NCI-H1092 (cell line): ENCODE measurements around the gene COL1A2.

ENCODE experiments used
- DNase-seq: peaks from one replicate; lab custom pipeline; 2025; lab: John Stamatoyannopoulos, UW

COL1A2 gene

DNA sequence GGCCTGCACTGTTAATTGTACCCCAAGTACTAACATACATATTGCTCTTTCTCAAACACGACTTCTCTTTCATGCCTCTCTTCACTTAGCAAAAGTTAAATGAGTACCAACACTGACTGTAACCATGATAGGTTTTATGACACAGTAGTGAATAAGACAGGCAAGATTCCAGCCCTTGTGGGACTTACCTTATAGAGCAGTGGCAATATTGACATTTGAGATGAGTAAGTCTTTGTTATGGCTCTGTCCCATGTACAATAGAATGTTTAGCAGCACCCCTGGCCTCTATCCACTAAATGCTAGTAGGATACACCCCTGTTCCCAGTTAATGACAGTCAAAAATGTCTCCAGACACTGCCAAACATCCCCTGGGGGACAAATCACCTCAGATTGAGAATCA, 11.9 kb upstream of the COL1A2 start:
- DNase-seq = no peak

DNA sequence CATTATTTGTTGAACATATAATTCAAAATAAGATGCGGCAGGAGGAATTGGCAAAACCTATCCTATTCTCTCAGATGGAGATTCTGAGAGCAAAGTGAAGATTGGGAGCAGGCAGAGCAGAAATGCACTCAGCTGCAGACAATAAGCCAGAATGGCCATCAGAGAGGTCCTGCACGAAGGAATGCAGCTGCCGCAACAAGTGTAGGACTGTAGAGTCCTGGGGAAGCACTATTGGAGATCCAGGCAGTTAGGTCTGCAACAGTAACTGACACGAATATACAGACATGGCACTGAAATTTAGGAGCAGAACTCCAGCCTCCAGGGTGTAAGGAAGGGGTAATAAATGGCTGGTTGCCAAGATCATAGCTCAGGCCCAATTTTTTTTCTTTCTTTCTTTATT, 10.4 kb upstream of the COL1A2 start:
- DNase-seq = no peak

DNA sequence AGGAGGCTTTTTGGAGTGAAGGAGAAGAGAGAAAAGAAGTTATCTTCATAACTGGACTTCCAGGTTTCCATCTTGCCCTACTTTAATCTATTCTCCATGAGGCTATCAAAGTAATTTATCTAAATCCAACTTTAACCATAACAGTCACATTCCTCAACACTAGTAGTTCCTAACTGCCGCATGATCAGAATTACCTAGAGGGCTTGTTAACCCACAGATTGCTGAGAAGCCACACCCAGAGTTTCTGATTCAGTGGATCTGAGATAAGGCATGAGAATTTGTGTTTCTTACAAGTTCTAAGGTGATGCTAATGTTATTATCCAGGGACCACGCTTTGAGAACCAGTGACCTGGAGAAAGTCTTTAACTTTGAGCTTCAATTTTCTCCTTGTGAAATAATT, 8.3 kb upstream of the COL1A2 start:
- no peak for DNase-seq

DNA sequence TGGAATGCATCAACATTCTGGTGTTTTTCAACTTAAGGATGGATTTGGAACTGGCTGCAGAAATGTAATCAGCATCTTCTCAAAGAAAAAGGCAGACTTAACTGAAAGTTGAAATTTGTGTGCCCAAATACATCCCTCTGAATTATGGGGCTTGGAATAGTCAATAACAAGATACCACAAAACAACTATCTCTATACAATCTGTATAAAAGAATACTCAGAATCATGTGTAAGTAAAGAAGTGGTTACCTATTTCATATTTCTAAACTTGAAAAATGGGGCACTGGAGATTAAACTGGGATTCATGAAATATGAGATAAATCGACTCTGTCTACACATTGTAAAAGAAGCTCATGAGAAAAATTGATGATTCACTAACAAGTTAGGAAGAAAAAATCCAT, 6.2 kb upstream of the COL1A2 start:
- no peak for DNase-seq

DNA sequence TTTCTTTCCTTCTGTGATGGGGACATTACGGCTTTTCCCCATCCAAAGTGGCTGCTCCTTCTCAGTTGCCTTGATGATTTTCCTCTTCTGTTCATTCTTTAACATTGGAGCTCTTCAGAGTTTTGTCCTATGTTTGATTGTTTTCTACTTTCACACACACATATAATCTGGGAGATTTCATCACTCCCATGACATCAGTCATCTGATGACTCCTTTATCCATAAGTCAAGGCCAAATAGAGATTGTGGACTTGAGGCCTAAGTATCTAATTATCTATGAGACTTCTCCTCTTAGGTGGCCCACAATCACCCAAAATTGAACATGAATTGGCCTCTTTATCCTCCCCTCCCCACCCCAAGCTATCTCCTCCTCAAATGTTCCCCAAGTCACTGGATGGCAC, 5.3 kb upstream of the COL1A2 start:
- DNase-seq = no peak

DNA sequence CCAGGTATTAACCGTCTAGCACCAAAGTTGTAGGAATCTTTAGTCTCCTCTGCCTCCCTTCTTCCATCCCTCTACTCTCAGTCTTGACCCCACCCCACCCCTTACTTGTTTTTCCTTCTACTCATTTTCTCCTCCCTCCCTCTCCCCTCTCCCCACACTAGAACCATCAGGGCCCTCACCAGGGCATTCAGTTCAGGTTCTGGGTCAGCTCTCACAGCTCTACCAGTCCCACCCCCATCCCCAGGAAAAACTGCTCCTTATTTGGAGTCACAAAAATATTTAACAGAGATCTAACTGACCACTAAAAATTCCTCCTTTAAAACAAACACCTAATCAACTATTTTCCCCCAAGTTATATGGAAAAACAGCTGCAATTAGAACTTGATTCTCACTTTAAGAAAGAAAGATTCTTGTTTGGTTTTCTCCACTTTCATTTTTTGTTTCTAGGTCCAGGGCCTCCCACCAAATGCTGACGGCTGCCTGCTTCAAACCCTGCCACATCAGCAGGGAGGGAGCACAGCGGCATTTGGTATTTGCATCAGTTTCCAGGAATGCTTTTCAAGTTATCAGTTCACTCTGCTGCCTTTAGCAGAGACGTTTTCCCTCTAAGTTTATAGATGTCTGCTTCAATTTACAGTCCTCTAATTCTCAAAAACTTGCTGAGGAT, 2.8 kb upstream of the COL1A2 start:
- DNase-seq = no peak

DNA sequence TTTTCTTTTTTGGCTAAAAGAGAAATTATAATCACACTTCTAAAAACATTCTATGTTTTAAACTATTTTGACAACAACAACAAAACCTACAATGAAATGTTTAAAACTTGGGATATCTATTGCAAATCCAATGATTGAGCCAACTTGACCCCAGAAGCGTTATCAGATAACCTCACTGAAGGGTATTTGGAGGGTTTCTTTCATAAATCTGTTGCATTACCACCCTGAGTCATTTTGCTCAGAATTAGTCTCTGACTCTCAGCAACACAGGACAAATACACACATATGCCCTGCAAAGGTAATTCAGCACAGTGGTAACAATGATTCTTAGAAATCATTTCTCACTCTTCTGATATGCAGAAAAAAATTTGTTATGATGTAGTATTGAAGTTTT, 2.3 kb upstream of the COL1A2 start:
- DNase-seq = no peak

DNA sequence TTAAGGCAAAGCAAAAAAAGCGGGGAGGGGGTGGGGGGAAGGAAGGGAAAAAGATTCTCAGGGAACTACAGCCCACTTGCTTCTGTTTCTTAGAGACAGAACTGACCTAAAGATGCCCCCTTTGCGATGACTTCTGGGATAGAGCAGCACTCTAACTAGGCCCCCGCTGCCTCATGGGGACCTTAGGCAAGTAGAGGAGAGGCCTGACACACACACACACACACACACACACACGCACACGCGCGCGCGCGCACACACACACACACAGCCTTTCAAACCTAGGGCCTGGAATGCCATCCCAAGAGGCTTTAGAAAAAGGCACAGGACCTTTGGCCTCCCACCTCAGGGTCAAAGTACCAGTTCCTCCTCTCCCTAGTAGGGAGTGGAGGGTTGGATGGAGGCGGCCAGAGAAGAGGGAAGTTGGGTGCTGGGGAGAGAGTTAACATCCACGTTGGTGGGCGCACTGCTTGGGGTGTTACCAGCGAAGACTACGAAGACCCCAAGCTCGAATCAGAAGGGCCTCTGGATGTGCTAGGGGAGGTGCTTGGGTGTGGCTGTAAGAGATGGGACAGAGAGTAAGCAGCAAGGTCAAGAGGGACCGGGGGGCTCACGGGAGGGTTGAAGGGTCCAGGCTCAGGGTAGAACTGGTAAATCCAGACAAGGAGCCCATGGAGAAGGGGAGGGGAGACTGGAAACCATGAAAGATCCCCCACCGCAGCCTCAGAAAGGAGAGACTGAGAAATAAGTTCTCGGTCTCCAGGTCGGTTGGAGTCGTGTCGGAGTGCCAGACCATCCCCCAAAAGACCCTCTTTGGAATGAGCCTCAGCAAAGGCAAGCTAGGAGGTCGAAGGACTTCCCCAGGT, 1.2 kb upstream of the COL1A2 start:
- no peak for DNase-seq

DNA sequence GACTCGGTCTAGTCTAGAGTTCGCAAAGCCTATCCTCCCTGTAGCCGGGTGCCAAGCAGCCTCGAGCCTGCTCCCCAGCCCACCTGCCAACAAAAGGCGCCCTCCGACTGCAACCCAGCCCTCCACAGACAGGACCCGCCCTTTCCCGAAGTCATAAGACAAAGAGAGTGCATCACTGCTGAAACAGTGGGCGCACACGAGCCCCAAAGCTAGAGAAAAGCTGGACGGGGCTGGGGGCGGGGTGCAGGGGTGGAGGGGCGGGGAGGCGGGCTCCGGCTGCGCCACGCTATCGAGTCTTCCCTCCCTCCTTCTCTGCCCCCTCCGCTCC, 622 bp upstream of the COL1A2 start:
- DNase-seq = no peak

DNA sequence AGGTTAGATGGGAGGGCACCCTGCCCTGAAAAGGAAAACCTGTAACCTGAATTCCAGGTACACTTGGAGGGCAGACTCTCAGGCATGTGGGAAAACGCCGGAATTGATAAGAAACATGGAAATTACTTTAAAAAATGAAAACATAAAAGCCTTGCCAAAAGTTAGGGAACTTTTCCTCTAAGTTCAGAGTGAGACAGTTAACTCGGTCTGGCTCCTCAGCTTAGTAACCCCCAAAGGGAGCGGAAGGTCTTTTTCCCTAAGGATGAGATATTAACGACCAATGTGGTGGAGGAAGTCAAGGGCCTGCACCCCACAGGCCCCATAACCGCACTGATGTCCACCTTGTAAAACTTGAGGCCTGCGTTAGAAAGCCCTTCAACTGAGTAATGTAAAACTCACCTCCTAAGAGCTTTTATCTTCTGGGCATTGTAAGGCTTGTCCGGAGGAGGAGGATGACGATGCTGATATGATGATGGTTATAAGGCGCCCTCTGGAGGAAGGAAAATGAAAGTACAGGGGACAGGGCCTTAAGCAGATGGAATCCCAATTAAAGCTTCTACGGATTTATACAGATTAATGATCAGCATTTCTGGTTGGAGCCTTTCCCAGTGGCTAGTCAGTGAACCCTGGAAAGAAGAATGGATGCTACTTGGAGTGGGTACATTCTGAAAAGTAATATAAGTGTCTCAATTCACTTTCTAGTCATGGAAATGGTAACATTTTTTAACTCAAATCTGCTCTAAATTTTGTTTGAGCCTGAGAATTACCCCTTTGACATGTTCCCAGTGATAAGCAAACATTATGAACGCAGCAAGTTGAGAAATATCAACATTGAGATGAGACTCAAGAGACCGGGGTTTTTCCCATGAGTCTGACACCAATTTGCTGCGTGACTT, 694 bp downstream of the COL1A2 start:
- peak; percentile 63 for DNase-seq

DNA sequence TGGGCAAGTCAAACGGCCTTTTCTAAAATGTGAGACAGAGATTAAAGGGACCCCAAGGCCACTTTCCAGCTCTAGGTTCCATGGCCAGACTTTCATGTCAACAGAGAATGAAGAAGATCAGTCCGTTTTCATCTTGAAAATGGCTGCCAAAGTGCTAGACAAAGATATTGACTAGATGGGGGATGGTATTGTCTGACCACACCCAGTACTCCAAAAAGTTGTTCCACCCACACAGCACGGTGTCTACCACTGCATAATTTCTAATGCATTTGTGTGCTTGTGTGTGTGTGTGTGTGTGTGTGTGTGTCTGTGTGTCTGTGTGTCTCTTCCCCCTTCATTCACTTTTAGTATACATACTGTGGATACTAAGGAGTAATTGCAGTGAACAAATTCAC, 1.3 kb downstream of the COL1A2 start:
- DNase-seq = no peak

DNA sequence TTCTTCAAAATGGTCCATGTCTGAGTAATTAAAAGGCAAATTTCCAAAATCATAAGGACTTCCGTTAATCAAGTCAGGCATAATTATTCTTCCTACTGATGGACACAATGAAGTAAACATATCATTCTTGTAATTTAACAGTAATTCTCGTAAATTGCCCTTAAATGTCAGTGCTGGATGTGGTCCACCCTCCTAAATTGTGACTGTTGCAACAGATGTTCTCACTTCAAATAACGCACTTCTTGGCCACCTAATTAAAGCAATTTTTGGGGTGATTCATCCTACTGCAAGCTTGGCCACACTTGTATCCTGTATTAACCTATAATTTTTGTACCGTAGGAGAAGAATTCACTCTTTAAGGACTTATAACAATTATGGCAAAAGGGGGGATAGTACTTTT, 1.9 kb downstream of the COL1A2 start:
- DNase-seq = no peak

DNA sequence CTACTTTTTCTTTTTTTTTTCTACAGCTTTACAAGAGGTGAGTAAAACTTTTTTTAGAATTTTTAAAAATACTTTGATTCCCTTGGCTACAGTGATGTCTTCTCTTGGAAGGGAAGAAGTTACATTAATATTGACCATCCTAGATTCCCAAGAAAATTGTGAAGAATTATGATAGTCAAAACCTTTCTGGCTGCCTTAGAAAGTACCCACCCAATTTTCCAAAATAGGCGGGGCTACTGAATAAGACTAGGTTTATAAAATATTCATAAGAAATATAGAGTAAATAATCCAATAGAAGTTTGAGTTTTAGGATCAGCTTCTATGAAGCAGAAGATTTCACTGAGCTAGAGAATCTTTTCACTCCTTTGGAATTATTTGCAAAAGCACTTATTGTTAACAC, 3.0 kb downstream of the COL1A2 start:
- no peak for DNase-seq

DNA sequence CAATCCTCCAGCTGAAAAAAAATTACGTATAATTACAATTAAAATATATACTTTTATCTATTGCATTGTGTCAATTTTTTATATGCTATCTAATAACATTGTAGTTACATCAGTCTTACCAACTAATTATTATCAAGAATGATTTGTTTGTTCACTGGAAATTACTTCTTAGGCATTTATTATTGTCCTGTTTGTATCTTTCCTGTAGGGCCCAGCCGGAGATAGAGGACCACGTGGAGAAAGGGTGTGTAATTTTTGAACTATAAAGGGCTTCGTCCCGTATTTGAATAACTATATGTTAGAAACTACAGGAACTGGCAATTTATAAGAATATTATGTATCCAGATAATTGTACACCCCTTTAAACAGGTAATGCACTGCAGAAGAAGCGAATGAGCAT, 4.1 kb downstream of the COL1A2 start:
- DNase-seq = no peak

DNA sequence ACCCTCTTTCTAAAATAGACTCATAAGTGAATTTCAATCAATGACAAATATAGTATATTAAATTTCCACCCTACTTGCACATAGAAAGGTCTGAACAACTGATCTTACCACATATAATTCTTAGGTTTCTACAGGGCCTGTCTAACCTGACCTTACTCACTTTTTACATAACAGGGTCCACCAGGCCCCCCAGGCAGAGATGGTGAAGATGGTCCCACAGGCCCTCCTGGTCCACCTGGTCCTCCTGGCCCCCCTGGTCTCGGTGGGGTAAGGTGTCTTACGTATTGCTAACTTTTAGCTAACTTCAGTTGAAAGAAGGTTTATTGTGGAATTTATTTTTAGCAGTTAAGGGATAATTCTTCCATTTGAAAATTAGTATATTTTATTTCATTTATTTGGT, 5.3 kb downstream of the COL1A2 start:
- DNase-seq = no peak

DNA sequence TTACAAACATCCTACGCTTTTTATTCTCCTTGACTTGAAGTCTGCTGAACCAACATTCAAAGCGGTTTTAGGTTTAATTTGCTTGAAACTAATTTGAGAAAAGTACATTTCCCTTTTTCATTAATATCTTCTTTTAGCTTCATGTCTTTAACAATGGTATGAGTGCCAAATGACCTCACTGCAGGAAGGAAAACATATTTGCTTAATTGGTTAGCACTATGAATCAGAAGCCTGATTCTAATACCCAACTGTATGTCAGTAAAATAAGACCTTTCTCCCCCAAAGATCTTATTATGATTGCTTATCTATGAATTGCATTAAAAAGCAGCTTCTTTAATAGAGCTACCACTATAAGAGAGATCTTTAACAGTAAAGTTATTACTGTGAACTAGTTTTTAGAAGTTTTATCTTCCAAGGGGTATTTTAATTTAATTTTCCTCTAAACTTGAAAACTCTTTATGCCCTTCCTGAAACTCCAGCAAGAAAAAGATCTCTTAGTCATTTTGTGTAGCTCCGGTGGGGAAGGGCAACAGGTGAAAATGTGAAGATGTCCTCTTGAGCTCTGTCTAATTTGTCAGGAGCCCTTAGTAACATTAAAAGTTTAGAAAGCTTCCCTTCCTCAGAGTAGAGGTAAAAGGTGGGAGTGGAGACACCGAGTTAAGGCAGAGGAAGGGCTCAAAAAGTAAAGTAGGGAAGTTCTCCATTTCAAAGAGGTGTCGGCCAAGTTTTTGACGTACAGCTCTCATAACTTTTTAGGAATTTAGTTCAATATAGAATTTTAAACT, 6.1 kb downstream of the COL1A2 start:
- no peak for DNase-seq

DNA sequence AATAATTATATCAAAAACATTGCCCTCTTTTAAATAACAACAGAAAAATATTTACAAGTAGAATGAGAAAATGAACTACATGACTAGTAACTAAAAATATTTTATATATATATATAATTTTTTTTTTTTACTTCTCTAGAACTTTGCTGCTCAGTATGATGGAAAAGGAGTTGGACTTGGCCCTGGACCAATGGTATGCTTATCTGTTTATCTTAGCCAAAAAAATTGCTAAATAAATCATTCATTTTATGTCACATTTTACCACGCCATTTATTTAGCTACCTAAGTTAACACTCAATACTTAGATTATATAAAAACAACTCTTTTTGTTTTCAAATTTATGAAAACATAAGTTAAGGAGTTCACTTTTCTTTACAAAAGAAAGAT, 6.7 kb downstream of the COL1A2 start:
- DNase-seq = no peak

DNA sequence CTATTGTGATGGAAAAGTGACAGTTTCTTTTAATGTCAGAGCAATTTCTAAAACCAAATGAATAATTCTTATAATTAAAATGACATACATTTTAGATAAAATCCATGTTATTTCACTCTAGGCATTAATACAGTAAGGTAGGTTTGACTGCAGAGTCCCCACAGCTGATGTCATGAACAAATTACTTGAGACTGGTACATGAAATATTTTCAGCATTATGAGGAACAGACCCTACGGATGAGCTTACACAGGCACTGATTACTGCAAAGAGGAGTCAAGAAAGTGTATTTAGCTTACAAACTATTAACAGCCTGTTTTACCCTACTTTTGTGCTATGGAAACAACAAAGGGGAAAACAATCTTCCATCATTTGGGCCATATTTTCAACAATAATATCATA, 8.9 kb downstream of the COL1A2 start:
- no peak for DNase-seq

DNA sequence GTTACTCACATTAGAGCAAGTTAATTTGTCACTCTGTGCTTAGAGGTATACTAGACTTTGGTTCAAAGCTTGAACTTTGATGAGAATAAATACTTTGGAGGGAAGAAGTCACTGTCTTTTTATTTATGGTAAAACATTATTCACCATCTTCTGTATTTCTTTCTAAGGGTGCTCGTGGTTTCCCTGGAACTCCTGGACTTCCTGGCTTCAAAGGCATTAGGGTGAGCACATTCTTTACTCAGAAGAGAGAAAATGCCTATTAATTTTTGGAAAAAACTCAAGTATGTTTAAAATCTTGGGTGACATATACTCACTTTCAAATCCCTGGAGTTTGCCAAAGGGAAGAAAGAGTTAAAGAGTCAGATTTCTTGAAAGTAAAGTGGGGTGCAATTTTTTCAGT, 10.8 kb downstream of the COL1A2 start:
- no peak for DNase-seq

DNA sequence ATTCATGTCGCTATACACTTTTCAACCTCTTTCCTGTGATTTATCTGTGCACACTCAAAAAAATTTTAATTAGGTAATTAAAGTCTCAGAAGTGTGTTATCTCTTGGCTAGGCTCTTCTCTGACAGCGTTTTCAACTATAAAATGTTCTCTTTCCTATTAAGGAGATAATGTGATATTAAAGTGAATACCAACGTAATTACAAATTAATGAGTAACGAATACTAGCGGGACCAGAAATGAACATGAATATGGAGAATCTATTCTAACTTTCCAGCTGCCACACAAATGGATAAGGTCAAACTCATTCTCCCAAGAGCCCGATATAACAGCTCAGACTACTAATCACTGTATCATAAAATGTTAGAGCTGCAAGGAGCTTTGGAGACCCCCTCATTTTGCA, 12.0 kb downstream of the COL1A2 start:
- DNase-seq = no peak

DNA sequence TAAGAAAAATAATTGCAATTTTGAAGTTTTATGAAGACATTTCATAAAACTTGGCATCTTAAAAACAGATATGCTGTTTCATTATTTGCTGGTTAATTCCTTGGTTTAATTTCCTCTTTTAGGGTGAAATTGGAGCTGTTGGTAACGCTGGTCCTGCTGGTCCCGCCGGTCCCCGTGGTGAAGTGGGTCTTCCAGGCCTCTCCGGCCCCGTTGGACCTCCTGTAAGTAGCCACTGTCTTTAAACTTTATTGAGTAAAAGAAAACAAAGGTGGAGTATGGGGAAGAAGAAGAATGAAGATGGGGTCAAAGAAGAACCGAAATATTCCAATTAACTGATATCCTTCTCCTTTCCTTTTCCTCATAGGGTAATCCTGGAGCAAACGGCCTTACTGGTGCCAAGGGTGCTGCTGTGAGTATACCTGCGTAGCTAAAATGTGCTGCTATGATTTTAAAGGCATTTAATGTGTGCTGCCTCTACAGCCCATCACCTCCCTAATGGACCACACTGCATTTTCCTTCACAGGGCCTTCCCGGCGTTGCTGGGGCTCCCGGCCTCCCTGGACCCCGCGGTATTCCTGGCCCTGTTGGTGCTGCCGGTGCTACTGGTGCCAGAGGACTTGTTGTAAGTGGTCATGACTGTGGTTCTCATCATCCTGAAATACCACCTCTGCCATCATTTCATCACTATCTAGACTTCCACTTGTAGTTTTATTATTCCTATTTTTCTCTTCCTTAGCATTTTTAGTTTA, 14.7 kb downstream of the COL1A2 start:
- DNase-seq = no peak
